K562 (cell line): ENCODE data around the gene PRCP. TPM values are rescaled to one million over a fixed set of nuclear protein-coding genes. Genes with fewer than 3 reads are reported as not detected.

Experiments used
- ARID3A ChIP-seq: IDR thresholded peaks from 2 replicates; pipeline ENCODE4 v1.6.1; 2012; ENCODE audit warnings: low read depth, low read length, improper control_type of control experiment, borderline replicate concordance
- BACH1 ChIP-seq: fragments of 200-800 bp; sonication (Bioruptor generic); IDR thresholded peaks from 2 replicates; pipeline ENCODE4 v1.6.1; 2016; ENCODE audit warnings: missing genetic modification characterization, missing compliant biosample characterization
- CBX2 ChIP-seq: fragments of 200-600 bp; sonication (generic); IDR thresholded peaks from one replicate; pipeline ENCODE4 v1.6.1; 2012; ENCODE audit warnings: mild to moderate bottlenecking, low read length, inconsistent platforms; ENCODE audit not compliant: insufficient read depth, poor library complexity, severe bottlenecking
- CTCFL ChIP-seq: IDR thresholded peaks from 2 replicates; pipeline ENCODE4 v1.6.1; 2011; ENCODE audit warnings: borderline replicate concordance, low read depth, mild to moderate bottlenecking, moderate library complexity, low read length; ENCODE audit not compliant: insufficient read depth, poor library complexity, severe bottlenecking
- DACH1 ChIP-seq: fragments of 450-650 bp; IDR thresholded peaks from 2 replicates; pipeline ENCODE4 v1.6.1; 2018; ENCODE audit not compliant: partially characterized antibody
- FOSL1 ChIP-seq: fragments of 200-800 bp; sonication (Bioruptor generic); conservative IDR thresholded peaks from 2 replicates; pipeline ENCODE4 v1.6.1; 2016; ENCODE audit warnings: missing genetic modification characterization, missing compliant biosample characterization
- NR0B1 ChIP-seq: fragments of 450-650 bp; IDR thresholded peaks from one replicate; pipeline ENCODE4 v1.6.1; 2018; ENCODE audit warnings: mild to moderate bottlenecking, moderate library complexity; ENCODE audit not compliant: partially characterized antibody
- TAF1 ChIP-seq: IDR thresholded peaks from 2 replicates; pipeline ENCODE4 v1.6.1; 2011; ENCODE audit warnings: mild to moderate bottlenecking, low read length, moderate library complexity; ENCODE audit not compliant: insufficient read depth, control insufficient read depth, severe bottlenecking; ENCODE audit errors: extremely low read depth
- THRA ChIP-seq: fragments of 450-650 bp; IDR thresholded peaks from 2 replicates; pipeline ENCODE4 v1.6.1; 2017; ENCODE audit warnings: mild to moderate bottlenecking, moderate library complexity
- TSHZ1 ChIP-seq: fragments of 250-450 bp; sonication (Bioruptor Pico); IDR thresholded peaks from 2 replicates; pipeline ENCODE4 v1.4.0; 2020; ENCODE audit warnings: mild to moderate bottlenecking, moderate library complexity
- ZNF263 ChIP-seq: sonication (generic); formaldehyde crosslinking; IDR thresholded peaks from 2 replicates; pipeline ENCODE4 v1.8.0; 2022; ENCODE audit warnings: mild to moderate bottlenecking, missing genetic modification reagents, borderline replicate concordance
- ZNF280A ChIP-seq: fragments of 450-650 bp; IDR thresholded peaks from 2 replicates; pipeline ENCODE4 v1.6.1; 2018; ENCODE audit warnings: mild to moderate bottlenecking, low read depth; ENCODE audit not compliant: partially characterized antibody
- ZNF717 ChIP-seq: fragments of 250-450 bp; sonication (Bioruptor Pico); IDR thresholded peaks from 2 replicates; pipeline ENCODE4 v1.5.0; 2021
- ZNF76 ChIP-seq: fragments of 250-450 bp; sonication (Bioruptor Pico); IDR thresholded peaks from 2 replicates; pipeline ENCODE4 v1.4.0; 2020; ENCODE audit warnings: mild to moderate bottlenecking, moderate library complexity, borderline replicate concordance
- polyA plus RNA-seq, 8 experiments: library from polyadenylated mRNA; depleted of rRNA in 4 of 8; stranded (reverse) in 5 of 8; unstranded in 3 of 8; fragments of >200 nt; fragmentation: Nextera tagmentation in 2 of 8; fragmentation: Illumina TruSeq in 1 of 8; extraction: Ambion mirVana in 2 of 8; extraction: Trizol in 1 of 8; gene quantifications; 2 replicates each; pipeline versions ENCODE4 v1.2.1 to v1.2.3, GENCODE V29; 2011 to 2014; ENCODE audit warnings: inconsistent platforms in 1 of 8, missing spikeins in 1 of 8
- total RNA-seq, 7 experiments: library from RNA; depleted of rRNA in 6 of 7; stranded (reverse); fragments of >200 nt in 6 of 7; fragmentation: Illumina TruSeq in 2 of 7; extraction: Trizol in 2 of 7; gene quantifications; 2 replicates each; pipeline versions ENCODE4 v1.2.1 to v1.2.3, GENCODE V29; 2011 to 2021; ENCODE audit warnings: low replicate concordance in 1 of 7

PRCP gene
- total and polyA plus RNA-seq, 9 of the 15 experiments (the other 6 are each of a cell fraction or from before 2014, with no cell fraction given) = 9.5 to 43.1 (median 23.2) TPM

GRCh38 chr11:82927264-82927880 is 27.1 kb upstream of the PRCP start (continued):
- TF ChIP-seq CTCFL = peak; percentile 12
- peak; percentile 75 for TF ChIP-seq FOSL1 (tag)
- no peak for TF ChIP-seq ZNF717 (CRISPR knock-in tag)
- no peak for TF ChIP-seq ZNF280A
- no peak for TF ChIP-seq ZNF263 (CRISPR knock-in tag)
- peak; percentile 96 for TF ChIP-seq ARID3A
- TF ChIP-seq TSHZ1 (CRISPR knock-in tag) = no peak
- TF ChIP-seq THRA = no peak
- TF ChIP-seq NR0B1 = no peak
- TF ChIP-seq ZNF76 = no peak
- TF ChIP-seq CBX2 = no peak
- no peak for TF ChIP-seq DACH1
- no peak for TF ChIP-seq TAF1
- TF ChIP-seq BACH1 = no peak
